Sigmoid colon (tissue), 7 donors: ENCODE results near the gene CAMTA1. TPM values are rescaled to one million over a fixed set of nuclear protein-coding genes. Genes with fewer than 3 reads are reported as not detected.

Experiments used
- DNase-seq: peaks from one replicate; pipeline ENCODE4 v3.0.0-alpha.2; 2019
- H3K27ac ChIP-seq, 4 donors: fragments of 200-600 bp; sonication (generic); one replicate each; pipeline ENCODE4 v1.5.1; 2016 to 2019; ENCODE audit warnings: mild to moderate bottlenecking in 1 of 4
- H3K27me3 ChIP-seq, 3 donors: fragments of 200-600 bp; sonication (generic); one replicate each; pipeline ENCODE4 v1.5.1; 2019; ENCODE audit warnings: mild to moderate bottlenecking in 1 of 3
- H3K36me3 ChIP-seq, 4 donors: fragments of 200-600 bp; sonication (generic); one replicate each; pipeline ENCODE4 v1.5.1; 2016 to 2019
- H3K4me1 ChIP-seq, 4 donors: fragments of 200-600 bp; sonication (generic); one replicate each; pipeline ENCODE4 v1.5.1; 2017 to 2019
- H3K4me3 ChIP-seq, 4 donors: fragments of 200-600 bp; sonication (generic); one replicate each; pipeline ENCODE4 v1.5.1; 2017 to 2019; ENCODE audit warnings: mild to moderate bottlenecking in 2 of 4, moderate library complexity in 1 of 4
- H3K9me3 ChIP-seq, 4 donors: fragments of 200-600 bp in 3 of 4; sonication (generic) in 3 of 4; one replicate each; pipeline versions ENCODE4 v1.5.1 to v1.6.1; 2013 to 2019
- CTCF ChIP-seq, 4 experiments: fragments of 450-650 bp in 3 of 4; fragments of 200-600 bp in 1 of 4; IDR thresholded peaks; one replicate each; pipeline ENCODE4 v1.5.1; 2016 to 2019; ENCODE audit warnings: antibody characterized with exemption in 4 of 4, mild to moderate bottlenecking in 3 of 4, moderate library complexity in 2 of 4
- EP300 ChIP-seq, 4 donors: sonication (generic); formaldehyde crosslinking; IDR thresholded peaks; one replicate each; pipeline ENCODE4 v1.6.1; 2017; ENCODE audit warnings: antibody characterized with exemption in 4 of 4
- POLR2A ChIP-seq, 2 donors: fragments of 450-650 bp; IDR thresholded peaks; one replicate each; pipeline ENCODE4 v1.6.1; 2016; ENCODE audit warnings: antibody characterized with exemption in 2 of 2, mild to moderate bottlenecking in 2 of 2, moderate library complexity in 2 of 2
- POLR2AphosphoS5 ChIP-seq, 4 donors: sonication (generic); formaldehyde crosslinking; IDR thresholded peaks; one replicate each; pipeline ENCODE4 v1.6.1; 2017; ENCODE audit warnings: antibody characterized with exemption in 4 of 4
- WGBS, 2 donors: extraction: QIAGEN DNeasy Blood & Tissue Kit; methylation state at CpG; one replicate each; pipeline ENCODE4 v1.1.7; 2013; 5-methylcytosine and 5-hydroxymethylcytosine counted together
- intact Hi-C: fragments of 100-400 bp; cut with DNase I; formaldehyde crosslinking; loops from one replicate; pipeline ENCODE4 v1.15.1; 2023
- polyA plus RNA-seq, 3 donors: library from polyadenylated mRNA; stranded (reverse); fragments of 200-250 nt; gene quantifications; one replicate each; pipeline ENCODE4 v1.2.3, GENCODE V29; 2013
- total RNA-seq, 4 donors: library from RNA; depleted of rRNA; stranded (reverse); fragments of >200 nt; gene quantifications; one replicate each; pipeline ENCODE4 v1.1.0, GENCODE V29; 2016
- donor health status: healthy with polysubstance abuse.
- donor health status: Bipolar disorder and iron deficiency.
- donor health status: healthy.

CAMTA1 gene
- total and polyA plus RNA-seq, 7 donors = 97.9 to 196 (median 177) TPM

GRCh38 chr1:7025013-7025412, 239.8 kb downstream of the CAMTA1 start:
- no peaks in the 10 kb centered on the region for H3K4me1 ChIP-seq
- intact Hi-C loops = no loop called here
- no peaks in the 10 kb centered on the region for H3K27me3 ChIP-seq

GRCh38 chr1:7026169-7026568, 240.9 kb downstream of the CAMTA1 start:
- Histone ChIP-seq H3K36me3 (no peaks in the 10 kb centered on the region), H3K9me3 (no peaks in the 10 kb centered on the region), H3K27me3 (no peaks in the 10 kb centered on the region), H3K4me1 (no peaks in the 10 kb centered on the region), H3K4me3 (no peak overlapping the region), H3K27ac (no peak overlapping the region)
- TF ChIP-seq POLR2A (IDR thresholded peaks at IDR 0.05) = no peak
- no peak for TF ChIP-seq POLR2AphosphoS5 (IDR thresholded peaks at IDR 0.05)
- TF ChIP-seq EP300 (IDR thresholded peaks at IDR 0.05) = no peak
- TF ChIP-seq CTCF (IDR thresholded peaks at IDR 0.05) = no peak
- intact Hi-C loops = no loop called here
- WGBS, 2 donors = 78% methylated on average over 6 of the region's 6 CpGs
- DNase-seq = no peak

More at GRCh38 chr1:7025013-7025412, 239.8 kb downstream of the CAMTA1 start:
- no peak for DNase-seq
- no peak for TF ChIP-seq POLR2AphosphoS5 (IDR thresholded peaks at IDR 0.05)
- TF ChIP-seq POLR2A (IDR thresholded peaks at IDR 0.05) = no peak
- no peak for TF ChIP-seq CTCF (IDR thresholded peaks at IDR 0.05)
- Histone ChIP-seq H3K27ac (no peak overlapping the region), H3K4me3 (no peak overlapping the region), H3K9me3 (no peaks in the 10 kb centered on the region), H3K36me3 (no peaks in the 10 kb centered on the region)
- 86 to 87% methylated on average over 7 of the region's 7 CpGs for WGBS, 2 donors

- H3K27ac ChIP-seq = no peak overlapping the region
- H3K36me3 ChIP-seq = no peaks in the 10 kb centered on the region
- no peak for DNase-seq
- no peak overlapping the region for H3K4me3 ChIP-seq
- TF ChIP-seq POLR2AphosphoS5 (IDR thresholded peaks at IDR 0.05) (no peak), EP300 (IDR thresholded peaks at IDR 0.05) (no peak), POLR2A (IDR thresholded peaks at IDR 0.05) (no peak), CTCF (IDR thresholded peaks at IDR 0.05) (no peak)
- H3K9me3 ChIP-seq = no peaks in the 10 kb centered on the region
- peaks cover 0 to 3% (median 0%) of the 10 kb centered on the region in 3 donors for H3K27me3 ChIP-seq
- intact Hi-C loops = no loop called here
- H3K4me1 ChIP-seq = no peaks in the 10 kb centered on the region
- 82 to 87% methylated on average over 2 of the region's 2 CpGs for WGBS, 2 donors
These were observed 247.7 kb downstream of the CAMTA1 start for GRCh38 chr1:7032992-7033391.

- 88 to 91% methylated on average over 8 of the region's 8 CpGs for WGBS, 2 donors
- intact Hi-C loops = no loop called here
- H3K27me3 ChIP-seq = peaks cover 0 to 14% (median 0%) of the 10 kb centered on the region in 3 donors
- H3K36me3 ChIP-seq = no peaks in the 10 kb centered on the region
- H3K4me3 ChIP-seq = no peak overlapping the region
- H3K9me3 ChIP-seq = no peaks in the 10 kb centered on the region
- H3K4me1 ChIP-seq = no peaks in the 10 kb centered on the region
- DNase-seq = no peak
- H3K27ac ChIP-seq = no peak overlapping the region
- TF ChIP-seq CTCF (IDR thresholded peaks at IDR 0.05) (no peak), POLR2AphosphoS5 (IDR thresholded peaks at IDR 0.05) (no peak)
These were observed 251.1 kb downstream of the CAMTA1 start for GRCh38 chr1:7036386-7036785.

GRCh38 chr1:7039590-7040220, 254.5 kb downstream of the CAMTA1 start:
- no peaks in the 10 kb centered on the region for H3K4me1 ChIP-seq
- DNase-seq = no peak
- intact Hi-C loops = no loop called here
- H3K27me3 ChIP-seq = peaks cover 0 to 40% (median 4%) of the 10 kb centered on the region in 3 donors
- H3K4me3 ChIP-seq = no peak overlapping the region
- H3K9me3 ChIP-seq = no peaks in the 10 kb centered on the region
- TF ChIP-seq POLR2AphosphoS5 (IDR thresholded peaks at IDR 0.05) (no peak), EP300 (IDR thresholded peaks at IDR 0.05) (no peak), POLR2A (IDR thresholded peaks at IDR 0.05) (no peak), CTCF (IDR thresholded peaks at IDR 0.05) (no peak)
- H3K27ac ChIP-seq = no peak overlapping the region
- 83 to 87% methylated on average over 8 of the region's 8 CpGs for WGBS, 2 donors
- H3K36me3 ChIP-seq = no peaks in the 10 kb centered on the region
